ENCODE results near the gene OSCP1.

DNA sequence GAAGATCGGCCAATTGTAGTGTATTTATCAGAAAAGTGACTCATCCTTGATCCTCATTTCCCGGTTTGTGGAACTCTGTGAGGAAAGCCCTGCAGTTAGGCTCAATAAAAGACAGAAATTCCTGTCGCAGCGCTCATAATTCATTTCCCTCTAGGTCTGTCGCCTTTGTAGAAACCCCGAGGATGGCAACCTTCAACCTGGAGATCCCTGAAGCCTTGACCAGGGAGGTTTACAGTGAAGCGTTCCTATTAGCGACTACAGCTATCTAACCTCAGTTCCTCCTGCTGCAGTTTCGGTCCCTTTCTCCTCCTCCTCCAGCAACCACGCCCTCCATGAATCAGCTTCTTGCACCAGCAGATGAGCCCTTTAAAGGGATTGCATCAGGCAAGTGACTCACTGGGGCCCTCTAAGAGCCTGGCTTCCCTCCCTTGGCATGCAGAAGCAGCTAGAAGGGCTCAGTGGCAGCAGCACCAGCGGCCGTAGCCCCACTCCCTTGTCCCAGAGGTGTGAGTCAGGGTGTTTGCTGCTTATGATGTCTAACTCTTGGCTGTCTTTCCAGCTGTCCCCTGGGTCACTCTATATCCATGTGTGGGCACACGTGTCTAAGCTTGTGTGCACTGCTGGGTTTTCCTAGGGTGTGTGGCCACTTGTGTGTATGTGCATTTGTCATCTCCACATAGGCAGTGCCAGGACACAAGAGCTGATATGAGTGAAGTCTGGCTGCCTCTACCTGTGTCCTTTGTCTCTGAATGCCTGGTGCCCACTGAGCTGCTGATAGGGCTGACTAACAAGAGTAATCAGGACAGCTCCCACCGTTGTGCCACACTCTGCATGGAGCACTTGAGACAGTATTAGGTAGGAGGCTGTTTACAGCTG lies 63.7 kb downstream of the OSCP1 start:
- TF ChIP-seq POLR2A (IDR thresholded peaks at IDR 0.05) (peak in 2 of 4 donors; percentile 30 to 45), POLR2AphosphoS5 (IDR thresholded peaks at IDR 0.05) (peak; percentile 95 to 99 (median 97))
- TF ChIP-seq, protein P1, sequence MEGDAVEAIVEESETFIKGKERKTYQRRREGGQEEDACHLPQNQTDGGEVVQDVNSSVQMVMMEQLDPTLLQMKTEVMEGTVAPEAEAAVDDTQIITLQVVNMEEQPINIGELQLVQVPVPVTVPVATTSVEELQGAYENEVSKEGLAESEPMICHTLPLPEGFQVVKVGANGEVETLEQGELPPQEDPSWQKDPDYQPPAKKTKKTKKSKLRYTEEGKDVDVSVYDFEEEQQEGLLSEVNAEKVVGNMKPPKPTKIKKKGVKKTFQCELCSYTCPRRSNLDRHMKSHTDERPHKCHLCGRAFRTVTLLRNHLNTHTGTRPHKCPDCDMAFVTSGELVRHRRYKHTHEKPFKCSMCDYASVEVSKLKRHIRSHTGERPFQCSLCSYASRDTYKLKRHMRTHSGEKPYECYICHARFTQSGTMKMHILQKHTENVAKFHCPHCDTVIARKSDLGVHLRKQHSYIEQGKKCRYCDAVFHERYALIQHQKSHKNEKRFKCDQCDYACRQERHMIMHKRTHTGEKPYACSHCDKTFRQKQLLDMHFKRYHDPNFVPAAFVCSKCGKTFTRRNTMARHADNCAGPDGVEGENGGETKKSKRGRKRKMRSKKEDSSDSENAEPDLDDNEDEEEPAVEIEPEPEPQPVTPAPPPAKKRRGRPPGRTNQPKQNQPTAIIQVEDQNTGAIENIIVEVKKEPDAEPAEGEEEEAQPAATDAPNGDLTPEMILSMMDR (IDR thresholded peaks at IDR 0.05), result no peak
